NCI-H1105 treated with DMSO at 0.1 percent for 48 hours (cell line): ENCODE results near the gene MAP4K4.

Source experiments
- DNase-seq: peaks from one replicate; lab custom pipeline; 2025; lab: John Stamatoyannopoulos, UW

The MAP4K4 gene

GRCh38 chr2:101723371-101724124, 26.0 kb downstream of the MAP4K4 start:
- DNase-seq, result no peak

DNA sequence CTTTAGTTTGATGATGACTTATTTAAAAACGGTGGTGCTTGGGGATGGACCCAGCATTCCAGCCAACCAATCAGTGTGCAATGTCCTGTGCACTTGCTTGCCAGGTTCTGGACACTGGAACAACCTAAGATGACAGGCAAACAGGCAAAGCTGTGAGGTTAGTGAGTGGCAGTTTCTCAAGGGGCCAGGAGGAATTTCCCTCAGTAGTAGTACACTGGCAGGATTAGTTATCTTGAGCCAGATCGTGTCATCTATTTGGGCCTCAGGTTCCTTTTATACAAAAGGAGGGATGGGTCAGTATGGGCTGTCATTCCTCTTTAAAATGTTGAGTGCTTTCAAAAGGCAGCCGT, 26.6 kb downstream of the MAP4K4 start:
- DNase-seq, result no peak

DNA sequence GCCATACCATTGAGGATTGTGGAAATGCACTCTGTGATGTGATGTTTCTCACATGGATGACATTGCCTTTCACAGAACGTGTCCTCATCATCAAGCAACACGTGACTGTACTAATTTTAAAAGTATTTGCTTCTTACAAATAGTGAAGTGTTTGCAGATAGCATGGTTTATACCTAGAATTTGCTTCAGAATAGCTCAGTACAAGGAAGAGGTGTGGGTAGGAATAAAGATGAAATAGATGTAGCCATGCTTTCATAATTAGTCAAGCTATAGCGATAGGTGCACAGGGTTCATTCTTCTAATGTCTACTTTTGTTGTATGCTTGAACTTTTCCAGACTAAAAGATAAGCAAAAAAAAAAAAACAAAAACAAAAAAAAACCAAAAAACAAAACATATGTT, 27.5 kb downstream of the MAP4K4 start:
- DNase-seq, result no peak

DNA sequence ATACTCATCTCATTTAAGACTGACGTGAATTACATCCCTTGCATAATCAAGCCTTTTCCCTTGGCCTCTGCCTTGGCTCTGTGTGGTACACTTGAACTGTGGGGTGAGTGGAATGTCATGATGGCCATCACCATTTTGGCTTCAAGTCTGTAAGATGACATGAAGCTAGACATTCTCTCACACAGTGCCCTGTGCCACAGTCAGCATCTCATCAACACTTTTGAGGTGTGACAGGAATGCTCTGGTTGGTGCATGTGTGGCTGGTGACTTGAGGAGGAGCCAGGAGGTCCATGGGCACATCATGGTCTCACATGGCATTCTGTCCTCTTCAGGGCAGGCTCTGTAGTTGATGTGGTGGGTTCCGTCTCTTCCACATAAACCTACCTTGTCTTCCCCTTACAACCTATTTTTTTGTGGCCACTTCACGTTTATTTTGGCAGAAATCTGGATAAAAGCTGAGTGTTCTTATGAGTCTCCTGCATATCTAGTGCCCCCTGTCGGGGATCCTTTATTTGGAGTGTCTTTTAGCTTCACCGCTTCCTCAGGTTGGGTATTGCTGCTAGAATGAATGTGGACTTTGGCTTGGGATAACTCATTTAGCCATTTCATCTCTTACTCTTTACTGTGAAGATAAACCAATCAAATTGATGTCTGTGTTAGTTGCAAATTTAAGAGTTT, 28.1 kb downstream of the MAP4K4 start:
- no peak for DNase-seq

GRCh38 chr2:101728865-101729264, 31.4 kb downstream of the MAP4K4 start:
- no peak for DNase-seq

GRCh38 chr2:101729521-101730190, 32.1 kb downstream of the MAP4K4 start:
- no peak for DNase-seq

DNA sequence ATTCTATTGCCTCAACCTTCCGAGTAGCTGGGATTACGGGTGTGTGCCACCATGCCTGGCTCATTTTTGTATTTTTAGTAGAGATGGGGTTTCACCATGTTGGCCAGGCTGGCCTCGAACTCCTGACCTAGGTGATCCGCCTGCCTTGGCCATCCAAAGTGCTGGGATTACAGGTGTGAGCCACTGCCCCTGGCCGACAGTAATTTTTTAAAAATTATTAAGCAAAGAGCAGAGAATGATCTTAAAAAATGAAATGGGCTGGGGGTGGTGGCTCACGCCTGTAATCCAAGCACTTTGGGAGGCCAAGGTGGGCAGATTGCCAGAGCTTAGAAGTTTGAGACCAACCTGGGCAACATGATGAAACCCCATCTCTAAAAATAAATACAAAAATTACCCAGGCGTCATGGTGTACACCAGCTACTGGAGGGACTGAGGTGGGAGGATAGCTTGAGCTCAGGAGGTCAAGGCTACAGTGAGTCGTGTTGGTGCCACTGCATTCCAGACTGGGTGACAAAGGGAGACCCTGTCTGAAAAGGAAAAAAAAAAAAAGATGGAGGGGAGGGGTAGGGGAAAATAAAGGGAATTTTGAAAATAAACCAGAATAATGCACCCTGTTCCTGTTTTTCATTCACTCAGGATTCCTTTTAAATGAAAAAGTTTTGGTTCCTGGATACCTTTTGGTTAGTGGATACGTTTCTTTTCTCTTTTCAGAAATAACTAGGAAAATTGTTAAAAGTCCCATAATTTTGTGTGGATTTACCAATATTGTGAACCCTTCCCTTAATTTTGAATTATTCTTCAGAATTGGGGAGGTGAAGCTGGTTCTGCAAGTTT, 33.9 kb downstream of the MAP4K4 start:
- DNase-seq, result no peak

DNA sequence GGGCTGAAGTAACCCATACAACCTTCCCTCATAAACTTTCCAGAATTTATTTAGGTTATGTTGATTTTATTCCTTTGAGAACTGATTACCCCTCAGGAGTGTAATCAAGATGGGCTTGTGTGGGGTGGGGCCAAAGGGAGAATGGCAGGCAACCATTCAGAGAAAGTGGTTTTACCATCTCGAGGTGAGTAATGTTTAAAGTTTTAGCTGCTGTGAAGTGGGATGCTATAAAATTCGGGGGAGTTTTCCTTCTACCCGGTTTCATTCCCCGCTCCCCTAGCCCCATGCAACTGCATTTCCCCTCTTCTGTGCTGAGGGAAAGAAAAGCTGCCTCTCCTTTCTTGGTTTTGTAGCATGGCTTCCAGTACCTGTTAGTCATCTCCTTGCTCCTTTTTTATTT, 34.7 kb downstream of the MAP4K4 start:
- no peak for DNase-seq

DNA sequence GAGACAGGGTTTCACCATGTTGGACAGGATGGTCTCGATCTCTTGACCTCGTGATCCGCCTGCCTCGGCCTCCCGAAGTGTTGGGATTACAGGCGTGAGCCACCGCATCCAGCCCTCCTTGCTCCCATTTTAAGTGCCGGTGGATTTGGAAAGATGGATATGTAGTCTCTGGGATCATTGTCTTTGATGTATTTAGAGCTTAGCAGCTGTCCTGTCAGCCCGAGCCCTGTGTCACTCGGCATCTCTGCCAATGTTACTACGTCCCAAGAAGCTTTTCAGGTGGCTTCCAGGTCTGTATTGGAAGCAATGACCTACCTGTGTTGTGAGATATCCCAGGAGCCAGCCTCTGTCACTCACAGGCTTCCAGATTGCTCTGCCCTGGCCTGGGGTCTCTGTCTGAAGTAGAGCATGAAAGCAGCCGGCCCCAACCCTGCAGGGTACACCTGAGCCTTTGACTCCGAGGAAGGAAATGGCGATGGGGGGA, 35.3 kb downstream of the MAP4K4 start:
- DNase-seq, result no peak

DNA sequence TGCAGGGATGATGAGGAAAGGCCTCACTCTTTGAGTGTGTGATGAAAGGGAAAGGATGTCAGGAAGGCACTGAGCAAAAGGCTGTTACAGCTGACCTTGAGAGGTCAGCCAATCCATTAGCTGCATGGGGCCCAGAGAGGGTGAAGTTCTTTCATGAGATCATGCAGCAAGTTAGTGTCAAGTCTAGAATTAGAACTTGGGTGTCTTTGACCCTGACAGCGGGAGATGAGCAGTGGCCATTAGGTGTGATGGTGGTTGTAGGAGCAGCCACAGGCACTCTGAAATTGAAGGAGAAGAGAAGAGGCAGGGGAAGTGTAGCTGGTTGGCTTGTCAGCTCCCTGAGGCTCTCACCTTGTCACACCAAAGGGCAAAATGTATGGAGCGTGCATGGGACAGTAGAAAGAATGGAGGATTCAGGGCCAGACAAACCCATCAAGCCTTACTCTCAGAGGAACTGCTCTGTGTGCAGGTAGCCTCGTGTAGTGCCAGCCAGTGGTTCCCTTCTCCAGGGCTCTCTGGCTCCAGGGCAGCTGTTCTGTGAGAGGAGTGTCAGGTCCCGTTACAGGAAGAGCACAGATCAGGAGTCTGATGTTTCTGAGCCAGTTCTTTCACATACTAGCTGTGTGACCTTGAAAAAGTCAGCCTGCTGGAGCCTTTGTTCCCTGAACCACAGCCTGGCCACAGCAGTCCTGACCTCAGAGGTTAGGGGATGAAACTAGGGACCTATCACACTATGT, 35.9 kb downstream of the MAP4K4 start:
- DNase-seq, result no peak

GRCh38 chr2:101734505-101735165, 37.1 kb downstream of the MAP4K4 start:
- no peak for DNase-seq

DNA sequence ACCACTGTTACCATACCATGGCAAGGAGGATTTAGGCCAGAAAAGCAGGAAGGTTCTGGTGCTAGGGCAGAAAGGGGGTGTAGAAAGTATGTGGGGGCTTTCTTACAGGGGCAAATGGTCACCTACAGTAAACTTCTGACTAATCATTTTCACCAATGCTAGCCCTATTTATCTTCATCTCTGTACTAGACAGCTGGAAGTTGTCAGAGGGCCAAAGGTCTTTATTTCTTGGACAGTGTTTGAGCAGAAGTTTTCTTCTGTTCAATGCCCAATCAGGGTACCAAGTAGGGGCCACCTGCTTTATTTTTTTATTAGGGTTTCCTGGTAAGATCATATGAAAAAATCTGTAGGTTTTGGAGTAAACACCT, 37.6 kb downstream of the MAP4K4 start:
- no peak for DNase-seq

GRCh38 chr2:101736233-101736632, 38.7 kb downstream of the MAP4K4 start:
- DNase-seq, result no peak

- no peak for DNase-seq
Measured at GRCh38 chr2:101736861-101737291, 39.4 kb downstream of the MAP4K4 start.

GRCh38 chr2:101737478-101738255, 40.2 kb downstream of the MAP4K4 start:
- no peak for DNase-seq

DNA sequence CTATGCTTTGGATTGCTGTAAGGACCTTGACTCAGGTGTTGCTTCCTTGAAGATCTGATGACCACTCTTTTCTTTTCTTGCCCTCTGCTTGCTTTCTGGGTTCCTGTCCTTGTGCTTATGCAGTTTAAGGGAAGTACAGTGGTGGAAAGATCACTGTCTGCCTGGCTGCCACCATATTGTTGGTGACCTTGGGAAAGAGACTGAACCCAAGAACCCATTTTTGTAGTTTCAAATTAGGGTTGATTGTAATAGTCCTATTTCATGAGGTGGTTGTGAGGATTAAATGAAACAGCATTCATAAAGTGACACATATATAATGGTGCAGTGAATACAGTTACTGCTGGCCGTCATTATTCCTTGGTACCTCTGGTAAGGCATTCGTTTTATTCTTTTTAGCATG, 41.1 kb downstream of the MAP4K4 start:
- DNase-seq, result no peak

DNA sequence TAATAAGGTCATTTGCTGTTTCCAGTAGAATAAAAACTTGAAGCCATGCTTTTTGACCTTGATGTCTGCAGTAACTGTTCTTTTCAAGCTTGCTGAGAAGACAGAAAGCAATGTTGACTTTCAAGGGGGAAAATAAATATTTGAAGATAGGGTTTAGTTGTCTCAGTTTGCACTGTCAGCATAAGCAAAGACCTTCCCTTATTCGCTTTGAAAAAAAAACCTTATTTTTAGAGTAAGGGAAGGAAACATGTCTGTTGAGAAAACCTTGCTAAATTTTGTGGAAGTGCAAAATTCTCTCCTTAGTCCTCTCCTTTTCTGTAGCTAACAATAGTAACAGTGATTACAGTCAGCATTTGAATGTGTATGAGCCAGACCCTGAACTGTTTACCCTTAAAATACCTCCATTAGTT, 43.1 kb downstream of the MAP4K4 start:
- no peak for DNase-seq

- no peak for DNase-seq
Measured at GRCh38 chr2:101741775-101742520, 44.4 kb downstream of the MAP4K4 start.

DNA sequence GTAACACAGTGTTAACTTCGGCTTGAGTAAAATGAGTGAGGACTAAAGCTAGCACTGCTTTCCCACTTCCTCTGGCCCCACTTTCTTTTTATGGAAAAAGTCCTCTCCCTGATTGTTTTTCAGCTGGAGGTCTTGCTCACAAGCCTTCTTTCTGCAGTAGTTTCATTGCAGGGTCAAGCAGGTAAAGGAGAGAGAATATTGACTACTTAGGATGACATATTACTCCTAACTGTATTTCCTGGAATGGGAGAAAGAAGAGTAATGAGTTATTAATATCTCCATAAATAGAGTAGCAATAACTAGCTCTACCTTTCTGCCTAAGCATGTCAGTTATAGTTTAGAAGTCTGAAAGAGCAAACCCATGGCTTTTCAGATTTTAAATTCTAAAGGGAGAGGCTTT, 45.0 kb downstream of the MAP4K4 start:
- DNase-seq, result no peak
